MM.1S (cell line): Measurements from ENCODE around the gene RAD23A.

Experiments
- DNase-seq: peaks from one replicate; pipeline ENCODE4 v3.0.0-alpha.2; 2015
- H2AFZ ChIP-seq: fragments of 300-600 bp; sonication (generic); 2 replicates; pipeline ENCODE4 v1.6.0; 2016; ENCODE audit warnings: antibody characterized with exemption, low read length
- H3F3A ChIP-seq: fragments of 300-600 bp; sonication (generic); 2 replicates; pipeline ENCODE4 v1.6.1; 2016; ENCODE audit warnings: mild to moderate bottlenecking, antibody characterized with exemption, low read length, moderate library complexity, mixed read lengths; ENCODE audit not compliant: insufficient read depth
- H3K27ac ChIP-seq: fragments of 300-600 bp; sonication (generic); 2 replicates; pipeline ENCODE4 v1.5.1; 2016; ENCODE audit warnings: mild to moderate bottlenecking, low read length
- H3K27me3 ChIP-seq: fragments of 300-600 bp; sonication (generic); replicated peaks from 2 replicates; pipeline ENCODE4 v1.6.0; 2016; ENCODE audit warnings: low read length; ENCODE audit not compliant: insufficient read depth
- H3K36me3 ChIP-seq: fragments of 300-600 bp; sonication (generic); replicated peaks from 2 replicates; pipeline ENCODE4 v1.6.1; 2016; ENCODE audit warnings: mild to moderate bottlenecking, low read length, mixed read lengths; ENCODE audit not compliant: insufficient read depth
- H3K4me1 ChIP-seq: fragments of 300-600 bp; sonication (generic); 2 replicates; pipeline ENCODE4 v1.6.1; 2016; ENCODE audit warnings: low read length, mixed read lengths
- H3K4me2 ChIP-seq: fragments of 300-600 bp; sonication (generic); 2 replicates; pipeline ENCODE4 v1.6.0; 2016; ENCODE audit warnings: low read depth, low read length
- H3K4me3 ChIP-seq: fragments of 300-600 bp; sonication (generic); 2 replicates; pipeline ENCODE4 v1.5.1; 2016; ENCODE audit warnings: low read length, mixed read lengths
- H3K79me2 ChIP-seq: fragments of 300-600 bp; sonication (generic); 2 replicates; pipeline ENCODE4 v1.6.1; 2016; ENCODE audit warnings: mixed run types, low read length, mixed read lengths
- H3K9ac ChIP-seq: fragments of 300-600 bp; sonication (generic); 2 replicates; pipeline ENCODE4 v1.6.1; 2016; ENCODE audit warnings: low read length, mixed read lengths
- H3K9me2 ChIP-seq: fragments of 300-600 bp; sonication (generic); replicated peaks from 2 replicates; pipeline ENCODE4 v1.6.1; 2016; ENCODE audit warnings: mild to moderate bottlenecking, low read length, mixed read lengths; ENCODE audit not compliant: insufficient read depth
- H3K9me3 ChIP-seq: fragments of 300-600 bp; sonication (generic); replicated peaks from 2 replicates; pipeline ENCODE4 v1.6.1; 2016; ENCODE audit warnings: mild to moderate bottlenecking, low read length, mixed read lengths; ENCODE audit not compliant: insufficient read depth
- H4K20me1 ChIP-seq: fragments of 300-600 bp; sonication (generic); 2 replicates; pipeline ENCODE4 v1.6.1; 2016; ENCODE audit warnings: mild to moderate bottlenecking, low read length, moderate library complexity, mixed read lengths; ENCODE audit not compliant: insufficient read depth
- EZH2 ChIP-seq: fragments of 300-600 bp; sonication (generic); optimal IDR thresholded peaks from 2 replicates; pipeline ENCODE3; 2017; ENCODE audit warnings: low read depth, mild to moderate bottlenecking, antibody characterized with exemption, low read length, mixed read lengths
- EZH2phosphoT487 ChIP-seq: fragments of 300-600 bp; sonication (generic); IDR thresholded peaks from 2 replicates; pipeline ENCODE4 v1.6.1; 2018; ENCODE audit warnings: antibody characterized with exemption, low read length
- TF ChIP-seq, protein P1 (sequence below): fragments of 300-600 bp; sonication (generic); IDR thresholded peaks from 2 replicates; pipeline ENCODE4 v1.5.1; 2016; ENCODE audit warnings: antibody characterized with exemption, low read length, mixed read lengths

The RAD23A gene

DNA sequence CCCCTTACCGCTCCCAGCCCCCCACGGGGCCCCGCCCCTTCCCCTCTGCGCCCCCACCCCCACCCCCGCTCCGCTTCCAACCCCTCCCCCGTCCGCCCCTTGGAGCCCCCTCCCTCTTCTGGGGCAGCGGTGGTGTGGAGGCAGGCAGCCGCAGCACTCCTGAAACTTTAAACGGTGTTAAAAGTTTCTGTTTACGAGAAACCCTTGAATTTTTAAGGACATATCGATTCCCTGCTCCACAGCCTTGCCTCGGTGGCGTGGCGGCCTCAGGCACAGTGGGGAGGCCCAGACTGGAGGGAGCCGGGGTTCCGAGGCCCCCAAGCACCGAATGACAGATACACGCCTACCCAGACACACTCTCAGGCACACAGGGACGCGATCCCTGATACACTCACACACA lies 44.8 kb downstream of the RAD23A start:
- no peaks in the 10 kb centered on the region for H3K9me3 ChIP-seq
- no peaks in the 10 kb centered on the region for H3K9me2 ChIP-seq

GRCh38 chr19:12990853-12991252 lies 45.2 kb downstream of the RAD23A start:
- H3K9me2 ChIP-seq, result no peaks in the 10 kb centered on the region
- H3K4me2 ChIP-seq, result no peak overlapping the region
- H2AFZ ChIP-seq, result no peak overlapping the region
- no peak overlapping the region for H3K9ac ChIP-seq
- H3F3A ChIP-seq, result no peaks in the 10 kb centered on the region
- H4K20me1 ChIP-seq, result no peaks in the 10 kb centered on the region
- H3K9me3 ChIP-seq, result no peaks in the 10 kb centered on the region
- no peaks in the 10 kb centered on the region for H3K79me2 ChIP-seq
- H3K4me1 ChIP-seq, result peaks cover 14% of the 10 kb centered on the region
- no peak overlapping the region for H3K27ac ChIP-seq
- DNase-seq, result no peak
- no peak overlapping the region for H3K4me3 ChIP-seq
- TF ChIP-seq EZH2, result no peak
- TF ChIP-seq EZH2phosphoT487, result no peak
- TF ChIP-seq, protein P1, sequence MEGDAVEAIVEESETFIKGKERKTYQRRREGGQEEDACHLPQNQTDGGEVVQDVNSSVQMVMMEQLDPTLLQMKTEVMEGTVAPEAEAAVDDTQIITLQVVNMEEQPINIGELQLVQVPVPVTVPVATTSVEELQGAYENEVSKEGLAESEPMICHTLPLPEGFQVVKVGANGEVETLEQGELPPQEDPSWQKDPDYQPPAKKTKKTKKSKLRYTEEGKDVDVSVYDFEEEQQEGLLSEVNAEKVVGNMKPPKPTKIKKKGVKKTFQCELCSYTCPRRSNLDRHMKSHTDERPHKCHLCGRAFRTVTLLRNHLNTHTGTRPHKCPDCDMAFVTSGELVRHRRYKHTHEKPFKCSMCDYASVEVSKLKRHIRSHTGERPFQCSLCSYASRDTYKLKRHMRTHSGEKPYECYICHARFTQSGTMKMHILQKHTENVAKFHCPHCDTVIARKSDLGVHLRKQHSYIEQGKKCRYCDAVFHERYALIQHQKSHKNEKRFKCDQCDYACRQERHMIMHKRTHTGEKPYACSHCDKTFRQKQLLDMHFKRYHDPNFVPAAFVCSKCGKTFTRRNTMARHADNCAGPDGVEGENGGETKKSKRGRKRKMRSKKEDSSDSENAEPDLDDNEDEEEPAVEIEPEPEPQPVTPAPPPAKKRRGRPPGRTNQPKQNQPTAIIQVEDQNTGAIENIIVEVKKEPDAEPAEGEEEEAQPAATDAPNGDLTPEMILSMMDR, result no peak
- H3K27me3 ChIP-seq, result peaks cover 24% of the 10 kb centered on the region
- no peaks in the 10 kb centered on the region for H3K36me3 ChIP-seq

More for the DNA sequence above, 44.8 kb downstream of the RAD23A start:
- Histone ChIP-seq H3F3A (no peaks in the 10 kb centered on the region), H3K4me1 (peaks cover 18% of the 10 kb centered on the region), H3K9ac (no peak overlapping the region), H3K36me3 (no peaks in the 10 kb centered on the region), H3K27me3 (peaks cover 24% of the 10 kb centered on the region), H3K4me3 (no peak overlapping the region), H4K20me1 (no peaks in the 10 kb centered on the region), H3K79me2 (no peaks in the 10 kb centered on the region), H2AFZ (no peak overlapping the region), H3K4me2 (no peak overlapping the region), H3K27ac (no peak overlapping the region)
- TF ChIP-seq EZH2 (no peak), EZH2phosphoT487 (no peak)
- TF ChIP-seq, protein P1, result no peak
- DNase-seq, result no peak

- H3K79me2 ChIP-seq, result no peaks in the 10 kb centered on the region
- H3K4me3 ChIP-seq, result no peak overlapping the region
- peaks cover 14% of the 10 kb centered on the region for H3K4me1 ChIP-seq
- no peaks in the 10 kb centered on the region for H3K9me3 ChIP-seq
- H3K27me3 ChIP-seq, result peaks cover 29% of the 10 kb centered on the region
- H3K4me2 ChIP-seq, result no peak overlapping the region
- no peak overlapping the region for H2AFZ ChIP-seq
- no peaks in the 10 kb centered on the region for H4K20me1 ChIP-seq
- no peaks in the 10 kb centered on the region for H3K36me3 ChIP-seq
- H3K9ac ChIP-seq, result no peak overlapping the region
- no peaks in the 10 kb centered on the region for H3F3A ChIP-seq
- H3K9me2 ChIP-seq, result no peaks in the 10 kb centered on the region
- TF ChIP-seq EZH2phosphoT487 (no peak), EZH2 (no peak)
- TF ChIP-seq, protein P1, result no peak
- H3K27ac ChIP-seq, result no peak overlapping the region
- DNase-seq, result no peak
Observed at GRCh38 chr19:12991296-12991695, 45.6 kb downstream of the RAD23A start.
